ENCODE data around the gene DCST1.

- TF ChIP-seq CTCF (conservative IDR thresholded peaks at IDR 0.05), result no peak
- no peak for TF ChIP-seq EZH2 (IDR thresholded peaks at IDR 0.05; ENCODE audit: low read depth)
Measured at GRCh38 chr1:155008015-155008941, 25.3 kb upstream of the DCST1 start.
